Activated CD8-positive, alpha-beta T cell treated with anti-CD3 and anti-CD28 coated beads for 36 hours (primary cell): ENCODE measurements around the gene RTN3. TPM values are rescaled to one million over a fixed set of nuclear protein-coding genes. Genes with fewer than 3 reads are reported as not detected.

Experiments used
- ATAC-seq: fragments of 200-7000 bp; cut with Tn5 transposase; one replicate; pipeline ENCODE4 v1.10.0; 2021; ENCODE audit warnings: mild to moderate bottlenecking, moderate library complexity
- CTCF ChIA-PET: fragments of 350-600 bp; sonication (Branson Sonifier 250); formaldehyde crosslinking; loops from one replicate; lab custom pipeline; 2021; ENCODE audit warnings: antibody characterized with exemption; lab: Charles Lee
- POLR2A ChIA-PET: fragments of 350-600 bp; sonication (Branson Sonifier 250); formaldehyde crosslinking; loops from one replicate; lab custom pipeline; 2021; ENCODE audit warnings: antibody characterized with exemption; lab: Charles Lee
- DNase-seq: peaks from one replicate; pipeline ENCODE4 v3.0.0-alpha.2; 2020
- H3K27ac Mint-ChIP-seq: one replicate; pipeline ENCODE4 v1.8.0; 2021; ENCODE audit warnings: mild to moderate bottlenecking, mixed read lengths
- H3K27me3 Mint-ChIP-seq: one replicate; pipeline ENCODE4 v1.8.0; 2021; ENCODE audit warnings: mixed read lengths
- H3K36me3 Mint-ChIP-seq: one replicate; pipeline ENCODE4 v1.8.0; 2021; ENCODE audit warnings: low read depth, mixed read lengths
- H3K4me1 Mint-ChIP-seq: one replicate; pipeline ENCODE4 v1.8.0; 2021; ENCODE audit warnings: low read depth, mixed read lengths
- H3K4me3 Mint-ChIP-seq: one replicate; pipeline ENCODE4 v1.8.0; 2021; ENCODE audit warnings: mild to moderate bottlenecking, moderate library complexity, mixed read lengths
- H3K9me3 Mint-ChIP-seq: one replicate; pipeline ENCODE4 v1.8.0; 2021; ENCODE audit warnings: mixed read lengths
- CTCF ChIP-seq: fragments of 200-600 bp; IDR thresholded peaks from one replicate; pipeline ENCODE4 v1.8.0; 2022; ENCODE audit warnings: antibody characterized with exemption, mild to moderate bottlenecking
- intact Hi-C: fragments of 100-400 bp; cut with micrococcal nuclease; formaldehyde crosslinking; loops from one replicate; pipeline ENCODE4 v1.10.0; 2022
- total RNA-seq, 2 experiments: library from RNA; stranded (reverse); gene quantifications; one replicate each; pipeline ENCODE4 v1.2.3, GENCODE V29; 2021

RTN3 gene
- total RNA-seq, 2 experiments from 2014 or later = 32.1 to 34.0 TPM

GRCh38 chr11:63800921-63801320 is 119.6 kb downstream of the RTN3 start:
- intact Hi-C loops = no loop called here
- DNase-seq = no peak
- POLR2A ChIA-PET = no interaction called here
- Mint-ChIP-seq H3K4me1 (no peaks in the 10 kb centered on the region), H3K4me3 (no peak overlapping the region), H3K27me3 (peaks cover 3% of the 10 kb centered on the region), H3K27ac (no peak overlapping the region), H3K9me3 (no peaks in the 10 kb centered on the region), H3K36me3 (no peaks in the 10 kb centered on the region)
- CTCF ChIA-PET = no interaction called here
- no peak for ATAC-seq
- TF ChIP-seq CTCF = no peak

- Mint-ChIP-seq H3K27me3 (peaks cover 3% of the 10 kb centered on the region), H3K4me1 (no peaks in the 10 kb centered on the region), H3K36me3 (no peaks in the 10 kb centered on the region), H3K9me3 (no peaks in the 10 kb centered on the region), H3K4me3 (no peak overlapping the region), H3K27ac (no peak overlapping the region)
- intact Hi-C loops = no loop called here
- POLR2A ChIA-PET = no interaction called here
- no peak for TF ChIP-seq CTCF
- DNase-seq (no peak), ATAC-seq (no peak)
- CTCF ChIA-PET = interaction anchor here (0.9 to 1.0 kb wide), 2 partner anchors 34 to 143 kb away, joined by 3 to 6 read pairs; no protein-coding TSS in a partner anchor
These were observed 121.5 kb downstream of the RTN3 start for GRCh38 chr11:63802637-63803414.

GRCh38 chr11:63804259-63804658 is 123.0 kb downstream of the RTN3 start:
- no peak for ATAC-seq
- no peak for DNase-seq
- TF ChIP-seq CTCF = no peak
- Mint-ChIP-seq H3K27me3 (no peaks in the 10 kb centered on the region), H3K27ac (no peak overlapping the region), H3K4me1 (no peaks in the 10 kb centered on the region), H3K4me3 (no peak overlapping the region), H3K36me3 (no peaks in the 10 kb centered on the region), H3K9me3 (no peaks in the 10 kb centered on the region)
- CTCF ChIA-PET = interaction anchor here (1.6 kb wide), 1 partner anchor 10 kb away, joined by 3 read pairs; no protein-coding TSS in a partner anchor
- POLR2A ChIA-PET = no interaction called here
- intact Hi-C loops = no loop called here

- DNase-seq = no peak
- ATAC-seq = no peak
- intact Hi-C loops = no loop called here
- ChIA-PET CTCF (no interaction called here), POLR2A (interaction anchor here (1.0 kb wide), 1 partner anchor 14 kb away, joined by 4 read pairs; no protein-coding TSS in a partner anchor)
- no peaks in the 10 kb centered on the region for H3K27me3 Mint-ChIP-seq
- H3K27ac Mint-ChIP-seq = no peak overlapping the region
- H3K36me3 Mint-ChIP-seq = no peaks in the 10 kb centered on the region
- H3K9me3 Mint-ChIP-seq = no peaks in the 10 kb centered on the region
- no peak overlapping the region for H3K4me3 Mint-ChIP-seq
- TF ChIP-seq CTCF = no peak
- no peaks in the 10 kb centered on the region for H3K4me1 Mint-ChIP-seq
These were observed 124.6 kb downstream of the RTN3 start for GRCh38 chr11:63805844-63806415.

Other genes with a start within 250 kb of the RTN3 start
- under 1 TPM; 0.16 to 0.29 TPM for gene PLAAT5, start 190.3 kb upstream of the RTN3 start, total RNA-seq
- not detected for gene LGALS12, start 175.4 kb upstream of the RTN3 start, total RNA-seq
- gene PLAAT4, start 144.7 kb upstream of the RTN3 start, total RNA-seq = 10 to 100 TPM; 24.1 to 26.2 TPM
- under 1 TPM in 1 of 2 experiments, not detected in 1; 0.38 TPM for gene PLAAT2, start 118.1 kb upstream of the RTN3 start, total RNA-seq
- 1 to 10 TPM; 4.8 to 6.5 TPM for gene PLAAT3, start 67.1 kb upstream of the RTN3 start, total RNA-seq
- gene ATL3, start 10.1 kb upstream of the RTN3 start, total RNA-seq = 10 to 100 TPM; 24.1 to 24.4 TPM
- gene ZFTA, start 87.3 kb downstream of the RTN3 start, total RNA-seq = 1 to 10 TPM; 4.1 to 4.3 TPM
- gene SPINDOC, start 132.0 kb downstream of the RTN3 start, total RNA-seq = 10 to 100 TPM; 28.4 to 29.0 TPM
- 10 to 100 TPM; 23.3 to 24.5 TPM for gene MARK2, start 157.6 kb downstream of the RTN3 start, total RNA-seq
- gene RCOR2, start 235.7 kb downstream of the RTN3 start, total RNA-seq = 1 to 10 TPM in 1 of 2 experiments, under 1 TPM in 1; 0.61 to 2.1 TPM